ENCODE measurements around the gene TRIML1.

GRCh38 chr4:188139671-188140070, 430 bp downstream of the TRIML1 start:
- TF ChIP-seq CTCF (IDR thresholded peaks at IDR 0.05) (no peak), POLR2A (IDR thresholded peaks at IDR 0.05) (no peak)

Measured in esophagus squamous epithelium (tissue), 4 donors.